PC-3 (cell line): Measurements from ENCODE around the gene CALN1.

Experiments used
- CTCF ChIP-seq: fragments of 300-600 bp; sonication (generic); conservative IDR thresholded peaks from 2 replicates; pipeline ENCODE4 v1.5.1; 2017; ENCODE audit warnings: antibody characterized with exemption, low read depth, mild to moderate bottlenecking, low read length
- EZH2 ChIP-seq: fragments of 300-600 bp; sonication (generic); IDR thresholded peaks from one replicate; pipeline ENCODE4 v1.6.1; 2017; ENCODE audit warnings: antibody characterized with exemption, mild to moderate bottlenecking, low read length; ENCODE audit not compliant: unreplicated experiment
- EZH2phosphoT487 ChIP-seq: fragments of 300-600 bp; sonication (generic); IDR thresholded peaks from 2 replicates; pipeline ENCODE4 v1.6.1; 2018; ENCODE audit warnings: mild to moderate bottlenecking, antibody characterized with exemption, low read length, borderline replicate concordance

- TF ChIP-seq CTCF (no peak), EZH2 (no peak), EZH2phosphoT487 (no peak)
Observed at GRCh38 chr7:71933426-71933825, 478.7 kb downstream of the CALN1 start.
